Neural cell (in vitro differentiated cells): Measurements from ENCODE around the gene TGFA. TPM values are rescaled to one million over a fixed set of nuclear protein-coding genes. Genes with fewer than 3 reads are reported as not detected.

Experiments
- H2AFZ ChIP-seq: fragments of 200-600, 300-800 bp; sonication (generic), shearing (Covaris generic); 2 replicates; pipeline ENCODE4 v1.6.0; 2014; ENCODE audit warnings: low read depth, mild to moderate bottlenecking, antibody characterized with exemption, low read length, moderate library complexity
- H3F3A ChIP-seq: fragments of 200-600 bp; shearing (Covaris generic); 2 replicates; pipeline ENCODE4 v1.6.1; 2016; ENCODE audit warnings: mild to moderate bottlenecking, moderate library complexity, mixed read lengths, antibody characterized with exemption, low read length; ENCODE audit not compliant: insufficient read depth, poor library complexity, severe bottlenecking
- H3K27ac ChIP-seq: fragments of 200-600, 300-800 bp; sonication (generic), shearing (Covaris generic); 2 replicates; pipeline ENCODE4 v1.5.1; 2014; ENCODE audit warnings: mild to moderate bottlenecking, low read length, moderate library complexity
- H3K27me3 ChIP-seq: fragments of 300-800, 200-600 bp; sonication (generic), shearing (Covaris generic); 2 replicates; pipeline ENCODE4 v1.6.0; 2014; ENCODE audit warnings: mild to moderate bottlenecking, low read depth, low read length, moderate library complexity; ENCODE audit not compliant: insufficient read depth
- H3K36me3 ChIP-seq: fragments of 300-800, 200-600 bp; sonication (generic), shearing (Covaris generic); 2 replicates; pipeline ENCODE4 v1.5.1; 2014; ENCODE audit warnings: mild to moderate bottlenecking, antibody characterized with exemption, low read length, moderate library complexity; ENCODE audit not compliant: insufficient read depth
- H3K4me2 ChIP-seq: fragments of 300-800, 200-600 bp; sonication (generic), shearing (Covaris generic); 2 replicates; pipeline ENCODE4 v1.6.0; 2014; ENCODE audit warnings: mild to moderate bottlenecking, low read length
- H3K4me3 ChIP-seq: fragments of 300-800, 200-600 bp; sonication (generic), shearing (Covaris generic); 2 replicates; pipeline ENCODE4 v1.5.1; 2014; ENCODE audit warnings: mild to moderate bottlenecking, low read length, moderate library complexity
- H3K79me2 ChIP-seq: fragments of 200-600 bp; shearing (Covaris generic); replicated peaks from 2 replicates; pipeline ENCODE4 v1.6.0; 2014; ENCODE audit warnings: mild to moderate bottlenecking, low read length, moderate library complexity; ENCODE audit not compliant: insufficient read depth
- H3K9ac ChIP-seq: fragments of 300-800, 200-600 bp; sonication (generic), shearing (Covaris generic); 2 replicates; pipeline ENCODE4 v1.6.1; 2016; ENCODE audit warnings: mild to moderate bottlenecking, low read length, mixed read lengths
- H3K9me2 ChIP-seq: fragments of 200-600 bp; shearing (Covaris generic); 2 replicates; pipeline ENCODE4 v1.6.1; 2016; ENCODE audit warnings: mild to moderate bottlenecking, low read length, mixed read lengths; ENCODE audit not compliant: insufficient read depth
- H3K9me3 ChIP-seq: fragments of 200-600, 300-800 bp; sonication (generic), shearing (Covaris generic); 2 replicates; pipeline ENCODE4 v1.6.1; 2016; ENCODE audit warnings: mild to moderate bottlenecking, mixed run types, low read length, moderate library complexity, mixed read lengths
- H4K20me1 ChIP-seq: fragments of 200-600 bp; shearing (Covaris generic); 2 replicates; pipeline ENCODE4 v1.6.1; 2016; ENCODE audit warnings: mild to moderate bottlenecking, mixed run types; ENCODE audit not compliant: insufficient read depth
- CTCF ChIP-seq: fragments of 450-650 bp; IDR thresholded peaks from 2 replicates; pipeline ENCODE4 v1.5.1; 2014; ENCODE audit warnings: antibody characterized with exemption, mild to moderate bottlenecking, moderate library complexity; ENCODE audit not compliant: poor library complexity, severe bottlenecking
- EP300 ChIP-seq: fragments of 450-650 bp; conservative IDR thresholded peaks from 2 replicates; pipeline ENCODE4 v1.6.1; 2014; ENCODE audit warnings: antibody characterized with exemption, mild to moderate bottlenecking, moderate library complexity; ENCODE audit not compliant: poor library complexity, severe bottlenecking
- EZH2 ChIP-seq: fragments of 200-600, 300-800 bp; shearing (Covaris generic), sonication (generic); IDR thresholded peaks from 2 replicates; pipeline ENCODE4 v1.6.1; 2014; ENCODE audit warnings: antibody characterized with exemption, low read length, borderline replicate concordance, mild to moderate bottlenecking; ENCODE audit not compliant: insufficient read depth, poor library complexity, severe bottlenecking
- MXI1 ChIP-seq: fragments of 450-650 bp; conservative IDR thresholded peaks from 2 replicates; pipeline ENCODE4 v1.6.1; 2014; ENCODE audit warnings: antibody characterized with exemption, mild to moderate bottlenecking; ENCODE audit not compliant: poor library complexity, severe bottlenecking
- POLR2AphosphoS5 ChIP-seq: IDR thresholded peaks from 2 replicates; pipeline ENCODE4 v1.6.1; 2012
- RAD21 ChIP-seq: fragments of 450-650 bp; conservative IDR thresholded peaks from 2 replicates; pipeline ENCODE4 v1.6.1; 2014; ENCODE audit warnings: antibody characterized with exemption, mild to moderate bottlenecking, moderate library complexity
- REST ChIP-seq: IDR thresholded peaks from 2 replicates; pipeline ENCODE4 v1.6.1; 2012; ENCODE audit warnings: borderline replicate concordance
- SMC3 ChIP-seq: fragments of 450-650 bp; conservative IDR thresholded peaks from 2 replicates; pipeline ENCODE4 v1.6.1; 2014; ENCODE audit warnings: antibody characterized with exemption, mild to moderate bottlenecking, moderate library complexity; ENCODE audit not compliant: poor library complexity
- TAF1 ChIP-seq: IDR thresholded peaks from 2 replicates; pipeline ENCODE4 v1.6.1; 2012; ENCODE audit warnings: low read depth
- polyA plus RNA-seq: library from polyadenylated mRNA; depleted of rRNA; stranded (reverse); fragments of >200 nt; gene quantifications from 2 replicates; pipeline ENCODE4 v1.2.3, GENCODE V29; 2014

The TGFA gene
- polyA plus RNA-seq, 1 donor from 2014 or later: 0.85 TPM

GRCh38 chr2:70510313-70510712 is 43.3 kb downstream of the TGFA start:
- Histone ChIP-seq H3K79me2 (no peaks in the 10 kb centered on the region), H4K20me1 (no peaks in the 10 kb centered on the region), H2AFZ (no peak overlapping the region), H3K27me3 (no peaks in the 10 kb centered on the region), H3K9ac (no peak overlapping the region), H3K4me2 (no peak overlapping the region), H3F3A (no peaks in the 10 kb centered on the region), H3K27ac (no peak overlapping the region), H3K9me3 (no peaks in the 10 kb centered on the region), H3K9me2 (no peaks in the 10 kb centered on the region), H3K36me3 (no peaks in the 10 kb centered on the region), H3K4me3 (no peak overlapping the region)
- TF ChIP-seq MXI1: no peak
- no peak for TF ChIP-seq RAD21
- TF ChIP-seq REST: no peak
- TF ChIP-seq EP300: no peak
- TF ChIP-seq SMC3: no peak
- TF ChIP-seq TAF1: no peak
- no peak for TF ChIP-seq POLR2AphosphoS5
- no peak for TF ChIP-seq EZH2
- no peak for TF ChIP-seq CTCF

- Histone ChIP-seq H3K9ac (no peak overlapping the region), H4K20me1 (no peaks in the 10 kb centered on the region), H3K79me2 (no peaks in the 10 kb centered on the region), H3K27ac (no peak overlapping the region), H3K9me3 (no peaks in the 10 kb centered on the region), H3F3A (no peaks in the 10 kb centered on the region), H3K27me3 (no peaks in the 10 kb centered on the region), H3K4me3 (no peak overlapping the region), H3K36me3 (no peaks in the 10 kb centered on the region), H2AFZ (no peak overlapping the region), H3K9me2 (no peaks in the 10 kb centered on the region), H3K4me2 (no peak overlapping the region)
- TF ChIP-seq SMC3: no peak
- no peak for TF ChIP-seq RAD21
- TF ChIP-seq TAF1: no peak
- no peak for TF ChIP-seq REST
- TF ChIP-seq MXI1: no peak
- TF ChIP-seq EP300: no peak
- TF ChIP-seq CTCF: no peak
- TF ChIP-seq EZH2: no peak
- no peak for TF ChIP-seq POLR2AphosphoS5
Observed at GRCh38 chr2:70509565-70509964, 44.1 kb downstream of the TGFA start.
